ENCODE measurements around the gene ULBP1.
"Not testable (repeated sequence)": the region's sequence is repeated elsewhere in the genome, so short reads cannot be mapped to it uniquely, and the experiment has no call there.

Gene ULBP1

GRCh38 chr6:149963462-149964307 is at the start of gene ULBP1:
Gene ULBP1, plus strand, starts transcription at chr6:149963943. Its CDS starts 107 bp downstream, at chr6:149964050.
- peaks cover 47% of the 10 kb centered on the region for H3K27me3 Mint-ChIP-seq
- no peaks in the 10 kb centered on the region for H3K36me3 Mint-ChIP-seq
- peak within 1 kb of the TSS; percentile 96 for H3K4me3 Mint-ChIP-seq
- peak within 1 kb of the TSS; percentile 95 for H3K27ac Mint-ChIP-seq
- no peaks in the 10 kb centered on the region for H3K9me3 Mint-ChIP-seq
- H3K4me1 Mint-ChIP-seq = peaks cover 30% of the 10 kb centered on the region

GRCh38 chr6:149915970-149916865 is 47.5 kb upstream of the ULBP1 start:
- H3K4me1 Mint-ChIP-seq = no peaks in the 10 kb centered on the region
- no peak overlapping the region for H3K27ac Mint-ChIP-seq
- H3K27me3 Mint-ChIP-seq = peaks cover 8% of the 10 kb centered on the region
- no peaks in the 10 kb centered on the region for H3K9me3 Mint-ChIP-seq
- no peaks in the 10 kb centered on the region for H3K36me3 Mint-ChIP-seq
- no peak overlapping the region for H3K4me3 Mint-ChIP-seq

- H3K4me1 Mint-ChIP-seq = no peaks in the 10 kb centered on the region
- no peaks in the 10 kb centered on the region for H3K36me3 Mint-ChIP-seq
- H3K9me3 Mint-ChIP-seq = no peaks in the 10 kb centered on the region
- peaks cover 16% of the 10 kb centered on the region for H3K27me3 Mint-ChIP-seq
- no peak overlapping the region for H3K27ac Mint-ChIP-seq
- no peak overlapping the region for H3K4me3 Mint-ChIP-seq
Measured at GRCh38 chr6:149917679-149918078, 46.1 kb upstream of the ULBP1 start.

- Mint-ChIP-seq H3K4me3 (no peak overlapping the region), H3K4me1 (peaks cover 6% of the 10 kb centered on the region), H3K27me3 (peaks cover 18% of the 10 kb centered on the region), H3K9me3 (no peaks in the 10 kb centered on the region), H3K27ac (no peak overlapping the region), H3K36me3 (no peaks in the 10 kb centered on the region)
Measured at GRCh38 chr6:149918151-149918905, 45.4 kb upstream of the ULBP1 start.

- H3K36me3 Mint-ChIP-seq, H3K4me1 Mint-ChIP-seq, H3K27ac Mint-ChIP-seq, H3K4me3 Mint-ChIP-seq, H3K9me3 Mint-ChIP-seq: not testable (repeated sequence)
- peaks cover 23% of the 10 kb centered on the region for H3K27me3 Mint-ChIP-seq
Measured at GRCh38 chr6:149919126-149919833, 44.5 kb upstream of the ULBP1 start.

GRCh38 chr6:149919834-149920225 is 43.9 kb upstream of the ULBP1 start:
- H3K4me3 Mint-ChIP-seq = no peak overlapping the region

GRCh38 chr6:149921361-149921760 is 42.4 kb upstream of the ULBP1 start:
- H3K9me3 Mint-ChIP-seq = no peaks in the 10 kb centered on the region
- H3K4me3 Mint-ChIP-seq = no peak overlapping the region
- H3K36me3 Mint-ChIP-seq = no peaks in the 10 kb centered on the region
- peaks cover 15% of the 10 kb centered on the region for H3K4me1 Mint-ChIP-seq
- no peak overlapping the region for H3K27ac Mint-ChIP-seq
- H3K27me3 Mint-ChIP-seq = peaks cover 37% of the 10 kb centered on the region

More at GRCh38 chr6:149919834-149920225, 43.9 kb upstream of the ULBP1 start:
- H3K27me3 Mint-ChIP-seq = peaks cover 28% of the 10 kb centered on the region
- no peaks in the 10 kb centered on the region for H3K9me3 Mint-ChIP-seq
- H3K36me3 Mint-ChIP-seq = no peaks in the 10 kb centered on the region
- no peak overlapping the region for H3K27ac Mint-ChIP-seq
- peaks cover 10% of the 10 kb centered on the region for H3K4me1 Mint-ChIP-seq

GRCh38 chr6:149922091-149922490 is 41.7 kb upstream of the ULBP1 start:
- peaks cover 16% of the 10 kb centered on the region for H3K4me1 Mint-ChIP-seq
- not testable (repeated sequence) for H3K27ac Mint-ChIP-seq, H3K9me3 Mint-ChIP-seq, H3K36me3 Mint-ChIP-seq
- H3K27me3 Mint-ChIP-seq = peaks cover 38% of the 10 kb centered on the region
- H3K4me3 Mint-ChIP-seq = peak overlapping the region; percentile 57

- peak within 1 kb of the TSS; percentile 84 for H3K4me3 Mint-ChIP-seq
- H3K9me3 Mint-ChIP-seq = no peaks in the 10 kb centered on the region
- no peak within 1 kb of the TSS for H3K27ac Mint-ChIP-seq
- no peaks in the 10 kb centered on the region for H3K36me3 Mint-ChIP-seq
- H3K27me3 Mint-ChIP-seq = peaks cover 44% of the 10 kb centered on the region
- peaks cover 16% of the 10 kb centered on the region for H3K4me1 Mint-ChIP-seq
Measured at GRCh38 chr6:149922642-149923326, 41.0 kb upstream of the ULBP1 start, which contains the start of gene RAET1G. Gene RAET1G, minus strand, starts transcription at chr6:149923121. Its CDS starts 111 bp downstream, at chr6:149923010.

GRCh38 chr6:149923327-149923986 is 40.3 kb upstream of the ULBP1 start:
- peaks cover 16% of the 10 kb centered on the region for H3K4me1 Mint-ChIP-seq
- H3K27ac Mint-ChIP-seq = no peak overlapping the region
- no peaks in the 10 kb centered on the region for H3K9me3 Mint-ChIP-seq
- H3K27me3 Mint-ChIP-seq = peaks cover 51% of the 10 kb centered on the region
- no peaks in the 10 kb centered on the region for H3K36me3 Mint-ChIP-seq
- H3K4me3 Mint-ChIP-seq = peak overlapping the region; percentile 84

GRCh38 chr6:149924206-149924932 is 39.4 kb upstream of the ULBP1 start:
- Mint-ChIP-seq H3K4me1 (peaks cover 16% of the 10 kb centered on the region), H3K36me3 (no peaks in the 10 kb centered on the region), H3K9me3 (no peaks in the 10 kb centered on the region), H3K4me3 (peak overlapping the region; percentile 19), H3K27ac (no peak overlapping the region), H3K27me3 (peaks cover 60% of the 10 kb centered on the region)

- no peak overlapping the region for H3K4me3 Mint-ChIP-seq
Measured at GRCh38 chr6:149924933-149925252, 38.9 kb upstream of the ULBP1 start.

GRCh38 chr6:149925253-149925973 is 38.3 kb upstream of the ULBP1 start:
- H3K27ac Mint-ChIP-seq = no peak overlapping the region
- H3K4me1 Mint-ChIP-seq = peaks cover 16% of the 10 kb centered on the region
- H3K4me3 Mint-ChIP-seq = no peak overlapping the region
- peaks cover 71% of the 10 kb centered on the region for H3K27me3 Mint-ChIP-seq
- no peaks in the 10 kb centered on the region for H3K9me3 Mint-ChIP-seq
- no peaks in the 10 kb centered on the region for H3K36me3 Mint-ChIP-seq

More at GRCh38 chr6:149924933-149925252, 38.9 kb upstream of the ULBP1 start:
- H3K27me3 Mint-ChIP-seq = peaks cover 66% of the 10 kb centered on the region
- no peaks in the 10 kb centered on the region for H3K36me3 Mint-ChIP-seq
- no peaks in the 10 kb centered on the region for H3K9me3 Mint-ChIP-seq
- peaks cover 16% of the 10 kb centered on the region for H3K4me1 Mint-ChIP-seq
- no peak overlapping the region for H3K27ac Mint-ChIP-seq
